Naive thymus-derived CD4-positive, alpha-beta T cell (primary cell): ENCODE results near the gene CENPQ. TPM values are rescaled to one million over a fixed set of nuclear protein-coding genes. Genes with fewer than 3 reads are reported as not detected.
"Not testable (repeated sequence)": the region's sequence is repeated elsewhere in the genome, so short reads cannot be mapped to it uniquely, and the experiment has no call there.

Source experiments
- ATAC-seq: fragments of 150-1000 bp; cut with Tn5 transposase; 2 replicates; pipeline ENCODE4 v1.10.0; 2021; ENCODE audit warnings: mild to moderate bottlenecking, moderate library complexity
- CTCF ChIA-PET: fragments of 350-600 bp; sonication (Branson Sonifier 250); formaldehyde crosslinking; loops from one replicate; lab custom pipeline; 2021; ENCODE audit warnings: antibody characterized with exemption; lab: Charles Lee
- POLR2A ChIA-PET: fragments of 350-600 bp; sonication (Branson Sonifier 250); formaldehyde crosslinking; loops from one replicate; lab custom pipeline; 2021; ENCODE audit warnings: antibody characterized with exemption, inconsistent platforms; lab: Charles Lee
- DNase-seq, 9 donors: peaks; one replicate each; pipeline versions ENCODE4 v3.0.0 to v3.0.0-alpha.2; 2020 to 2022; ENCODE audit warnings: mixed read lengths in 1 of 9
- H3K27ac ChIP-seq: one replicate; pipeline ENCODE4 v1.7.0; 2013; ENCODE audit warnings: mild to moderate bottlenecking, low read depth, low read length, moderate library complexity
- H3K27me3 ChIP-seq, 2 donors: one replicate each; pipeline ENCODE4 v1.7.0; 2013; ENCODE audit warnings: low read length in 2 of 2, mild to moderate bottlenecking in 2 of 2, moderate library complexity in 2 of 2; ENCODE audit not compliant: control insufficient read depth in 2 of 2, insufficient read depth in 2 of 2
- H3K36me3 ChIP-seq, 3 experiments: 1 replicate in 2 of 3; 2 replicates in 1 of 3; pipeline ENCODE4 v1.7.0; 2013; ENCODE audit warnings: low read length in 3 of 3, mild to moderate bottlenecking in 3 of 3, moderate library complexity in 1 of 3; ENCODE audit not compliant: insufficient read depth in 3 of 3, control insufficient read depth in 2 of 3
- H3K4me1 ChIP-seq, 2 donors: one replicate each; pipeline ENCODE4 v1.7.0; 2013; ENCODE audit warnings: low read length in 2 of 2, mild to moderate bottlenecking in 2 of 2, moderate library complexity in 1 of 2; ENCODE audit not compliant: control insufficient read depth in 2 of 2, insufficient read depth in 2 of 2
- H3K4me3 ChIP-seq: 2 replicates; pipeline ENCODE4 v1.7.0; 2013; ENCODE audit warnings: mild to moderate bottlenecking, low read length
- H3K9me3 ChIP-seq, 3 experiments: 1 replicate in 2 of 3; 2 replicates in 1 of 3; pipeline ENCODE4 v1.7.0; 2013; ENCODE audit warnings: low read length in 3 of 3; ENCODE audit not compliant: control insufficient read depth in 2 of 3
- H3K27ac Mint-ChIP-seq, 9 donors: one replicate each; pipeline ENCODE4 v1.8.0; 2020 to 2022; ENCODE audit warnings: mixed read lengths in 9 of 9, mild to moderate bottlenecking in 8 of 9, moderate library complexity in 5 of 9, inconsistent platforms in 2 of 9
- H3K27me3 Mint-ChIP-seq, 5 donors: one replicate each; pipeline ENCODE4 v1.8.0; 2021 to 2022; ENCODE audit warnings: mixed read lengths in 5 of 5, mild to moderate bottlenecking in 1 of 5
- H3K36me3 Mint-ChIP-seq, 5 donors: one replicate each; pipeline ENCODE4 v1.8.0; 2020 to 2022; ENCODE audit warnings: mixed read lengths in 5 of 5, mild to moderate bottlenecking in 3 of 5, inconsistent platforms in 1 of 5
- H3K4me1 Mint-ChIP-seq, 7 donors: one replicate each; pipeline ENCODE4 v1.8.0; 2020 to 2022; ENCODE audit warnings: mixed read lengths in 7 of 7, mild to moderate bottlenecking in 3 of 7, inconsistent platforms in 1 of 7
- H3K4me3 Mint-ChIP-seq, 10 donors: one replicate each; pipeline ENCODE4 v1.8.0; 2020 to 2022; ENCODE audit warnings: mild to moderate bottlenecking in 10 of 10, mixed read lengths in 10 of 10, moderate library complexity in 6 of 10, inconsistent platforms in 2 of 10
- H3K9me3 Mint-ChIP-seq, 11 donors: one replicate each; pipeline ENCODE4 v1.8.0; 2020 to 2022; ENCODE audit warnings: mixed read lengths in 11 of 11, mild to moderate bottlenecking in 4 of 11, inconsistent platforms in 1 of 11, moderate library complexity in 1 of 11
- intact Hi-C, 2 donors: fragments of 100-400 bp; cut with micrococcal nuclease; formaldehyde crosslinking; loops; one replicate each; pipeline ENCODE4 v1.15.1; 2023
- polyA plus RNA-seq, 2 donors: library from polyadenylated mRNA; unstranded; fragments of 300-500 nt; fragmentation: Illumina TruSeq; gene quantifications; one replicate each; pipeline ENCODE4 v1.2.3, GENCODE V29; 2021
- total RNA-seq, 6 experiments: library from RNA in 5 of 6; stranded (reverse) in 5 of 6; gene quantifications; 1 replicate in 5 of 6; 2 replicates in 1 of 6; pipeline ENCODE4 v1.2.3 and lab custom pipeline; 2021 to 2026

The CENPQ gene
- total and polyA plus RNA-seq, 7 experiments from 2014 or later: 1.2 to 11.4 (median 3.3) TPM

DNA sequence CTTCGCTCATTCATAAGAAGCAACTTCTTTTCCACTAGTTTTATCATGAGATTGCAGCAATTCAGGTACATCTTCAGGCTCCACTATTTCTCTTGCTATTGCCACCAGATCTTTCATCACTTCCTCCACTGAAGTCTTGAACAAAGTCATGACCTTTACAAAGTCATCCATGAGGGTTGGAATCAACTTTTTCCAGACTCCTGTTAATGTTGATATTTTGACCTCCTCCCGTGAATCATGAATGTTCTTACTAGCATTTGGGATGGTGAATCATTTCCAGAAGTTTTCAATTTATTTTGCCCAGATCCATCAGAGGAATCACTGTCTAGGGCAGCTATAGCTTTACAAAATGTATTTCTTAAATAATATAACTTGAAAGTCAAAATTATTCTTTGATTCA is 1.5 kb downstream of the CENPQ start:
- intact Hi-C loops: loop anchor here in 1 of 2 donors (5.0 kb wide), 1 partner anchor 1987 kb away; the partner anchor contains the start of gene CD2AP
- ChIA-PET CTCF (no interaction called here), POLR2A (no interaction called here)
- Histone ChIP-seq H3K27ac (no peak overlapping the region), H3K4me3 (no peak overlapping the region), H3K9me3 (no peaks in the 10 kb centered on the region), H3K27me3 (no peaks in the 10 kb centered on the region), H3K36me3 (peaks cover 0 to 6% (median 0%) of the 10 kb centered on the region in 3 experiments), H3K4me1 (peaks cover 14 to 15% of the 10 kb centered on the region in 2 donors)
- Mint-ChIP-seq H3K27me3 (no peaks in the 10 kb centered on the region), H3K9me3 (peaks cover 0 to 2% (median 0%) of the 10 kb centered on the region in 11 donors), H3K4me1 (peaks cover 36 to 68% (median 54%) of the 10 kb centered on the region in 7 donors), H3K4me3 (peak overlapping the region; percentile 35 to 100 (median 54)), H3K27ac (peak overlapping the region in 2 of 9 donors; percentile 51 to 96), H3K36me3 (peaks cover 0 to 16% (median 9%) of the 10 kb centered on the region in 5 donors)
- DNase-seq (no peak), ATAC-seq (no peak)

DNA sequence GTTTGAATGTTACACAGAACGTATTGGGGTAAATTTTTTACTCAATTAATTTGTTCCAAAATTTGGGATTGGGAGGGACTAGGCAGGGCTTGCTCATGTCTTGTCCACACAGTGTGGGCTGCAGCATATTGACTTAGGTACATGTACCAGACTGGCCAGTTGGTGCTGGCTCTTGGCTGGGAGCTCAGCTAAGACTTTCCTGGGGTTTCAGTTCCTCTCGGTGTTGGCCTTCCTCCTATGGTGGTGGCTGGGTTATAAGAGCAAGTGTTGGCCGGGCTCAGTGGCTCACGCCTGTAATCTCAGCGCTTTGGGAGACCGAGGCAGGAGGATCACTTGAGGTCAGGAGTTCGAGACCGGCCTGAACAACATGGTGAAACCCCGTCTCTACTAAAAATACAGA is 4.9 kb downstream of the CENPQ start:
- Mint-ChIP-seq H3K27me3 (no peaks in the 10 kb centered on the region), H3K9me3 (no peaks in the 10 kb centered on the region), H3K4me1 (peaks cover 15 to 34% (median 28%) of the 10 kb centered on the region in 7 donors), H3K27ac (no peak overlapping the region), H3K36me3 (peaks cover 0 to 31% (median 17%) of the 10 kb centered on the region in 5 donors), H3K4me3 (no peak overlapping the region)
- no peak overlapping the region for H3K4me3 ChIP-seq
- no peak overlapping the region for H3K27ac ChIP-seq
- DNase-seq (no peak), ATAC-seq (no peak)
- H3K27me3 ChIP-seq: no peaks in the 10 kb centered on the region
- H3K36me3 ChIP-seq: peaks cover 0 to 2% (median 0%) of the 10 kb centered on the region in 3 experiments
- CTCF ChIA-PET: no interaction called here
- POLR2A ChIA-PET: no interaction called here
- H3K9me3 ChIP-seq: no peaks in the 10 kb centered on the region
- no peaks in the 10 kb centered on the region for H3K4me1 ChIP-seq
- intact Hi-C loops: no loop called here

DNA sequence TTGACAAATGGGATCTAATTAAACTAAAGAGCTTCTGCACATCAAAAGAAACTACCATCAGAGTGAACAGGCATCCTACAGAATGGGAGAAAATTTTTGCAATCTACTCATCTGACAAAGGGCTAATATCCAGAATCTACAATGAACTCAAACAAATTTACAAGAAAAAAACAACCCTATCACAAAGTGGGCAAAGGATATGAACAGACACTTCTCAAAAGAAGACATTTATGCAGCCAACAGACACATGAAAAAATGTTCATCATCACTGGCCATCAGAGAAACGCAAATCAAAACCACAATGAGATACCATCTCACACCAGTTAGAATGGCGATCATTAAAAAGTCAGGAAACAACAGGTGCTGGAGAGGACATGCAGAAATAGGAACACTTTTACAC is 13.4 kb downstream of the CENPQ start:
- ATAC-seq, H3K4me1 ChIP-seq, H3K27me3 ChIP-seq, H3K27ac Mint-ChIP-seq, H3K36me3 ChIP-seq, intact Hi-C loops, H3K9me3 Mint-ChIP-seq, H3K27me3 Mint-ChIP-seq, DNase-seq, H3K4me3 ChIP-seq, H3K4me3 Mint-ChIP-seq, H3K9me3 ChIP-seq, H3K4me1 Mint-ChIP-seq, CTCF ChIA-PET, H3K27ac ChIP-seq, POLR2A ChIA-PET: not testable (repeated sequence)
- H3K36me3 Mint-ChIP-seq: peaks cover 24 to 66% (median 47%) of the 10 kb centered on the region in 5 donors

DNA sequence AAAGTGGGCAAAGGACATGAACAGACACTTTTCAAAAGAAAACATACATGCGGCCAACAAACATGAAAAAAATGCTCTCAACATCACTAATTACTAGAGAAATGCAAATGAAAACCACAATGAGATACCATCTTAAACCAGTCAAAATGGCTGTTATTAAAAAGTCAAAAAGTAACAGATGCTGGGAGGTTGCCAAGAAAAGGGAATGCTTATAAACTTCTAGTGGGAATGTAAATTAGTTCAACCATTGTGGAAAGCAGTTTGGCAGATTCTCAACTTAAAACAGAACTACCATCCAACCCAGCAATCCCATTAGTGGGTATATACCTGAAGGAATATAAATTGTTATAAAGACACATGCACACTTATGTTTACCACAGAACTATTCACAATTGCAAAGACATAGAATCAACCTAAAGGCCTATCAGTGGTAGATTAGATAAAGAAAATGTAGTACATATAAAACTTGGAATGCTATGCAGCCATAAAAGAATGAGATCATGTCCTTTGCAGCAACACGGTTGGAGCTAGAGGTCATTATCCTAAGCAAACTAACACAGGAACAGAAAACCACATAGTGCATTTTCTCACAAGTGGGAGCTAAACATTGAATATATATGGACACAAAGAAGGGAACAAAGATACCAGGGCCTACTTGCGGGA is 16.3 kb downstream of the CENPQ start:
- Histone ChIP-seq H3K4me3 (no peak overlapping the region), H3K27ac (no peak overlapping the region), H3K27me3 (no peaks in the 10 kb centered on the region), H3K4me1 (no peaks in the 10 kb centered on the region), H3K9me3 (no peaks in the 10 kb centered on the region), H3K36me3 (no peaks in the 10 kb centered on the region)
- no peaks in the 10 kb centered on the region for H3K27me3 Mint-ChIP-seq
- H3K4me1 Mint-ChIP-seq: peaks cover 0 to 5% (median 0%) of the 10 kb centered on the region in 7 donors
- intact Hi-C loops: no loop called here
- no peaks in the 10 kb centered on the region for H3K9me3 Mint-ChIP-seq
- no peak overlapping the region for H3K27ac Mint-ChIP-seq
- no peak for DNase-seq
- ChIA-PET CTCF (no interaction called here), POLR2A (no interaction called here)
- ATAC-seq: no peak
- peaks cover 9 to 50% (median 21%) of the 10 kb centered on the region in 5 donors for H3K36me3 Mint-ChIP-seq
- no peak overlapping the region for H3K4me3 Mint-ChIP-seq

DNA sequence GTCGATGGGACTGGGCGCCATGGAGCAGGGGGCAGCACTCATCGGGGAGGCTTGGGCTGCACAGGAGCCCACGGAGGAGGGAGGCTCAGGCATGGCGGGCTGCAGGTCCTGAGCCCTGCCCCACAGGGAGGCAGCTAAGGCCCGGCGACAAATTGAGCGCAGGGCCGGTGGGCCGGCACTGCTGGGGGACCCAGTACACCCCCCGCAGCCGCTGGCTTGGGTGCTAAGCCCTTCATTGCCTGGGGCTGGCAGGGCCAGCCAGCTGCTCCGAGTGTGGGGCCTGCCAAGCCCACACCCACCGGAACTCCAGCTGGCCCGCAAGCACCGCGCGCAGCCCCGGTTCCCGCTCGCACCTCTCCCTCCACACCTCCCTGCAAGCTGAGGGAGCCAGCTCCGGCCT is 18.7 kb downstream of the CENPQ start:
- H3K36me3 Mint-ChIP-seq: peaks cover 7 to 48% (median 16%) of the 10 kb centered on the region in 5 donors
- H3K4me1 Mint-ChIP-seq, H3K36me3 ChIP-seq, H3K27me3 ChIP-seq, H3K4me3 Mint-ChIP-seq, H3K9me3 Mint-ChIP-seq, H3K27ac ChIP-seq, intact Hi-C loops, POLR2A ChIA-PET, ATAC-seq, CTCF ChIA-PET, H3K9me3 ChIP-seq, H3K4me3 ChIP-seq, H3K27ac Mint-ChIP-seq, H3K27me3 Mint-ChIP-seq, H3K4me1 ChIP-seq, DNase-seq: not testable (repeated sequence)

DNA sequence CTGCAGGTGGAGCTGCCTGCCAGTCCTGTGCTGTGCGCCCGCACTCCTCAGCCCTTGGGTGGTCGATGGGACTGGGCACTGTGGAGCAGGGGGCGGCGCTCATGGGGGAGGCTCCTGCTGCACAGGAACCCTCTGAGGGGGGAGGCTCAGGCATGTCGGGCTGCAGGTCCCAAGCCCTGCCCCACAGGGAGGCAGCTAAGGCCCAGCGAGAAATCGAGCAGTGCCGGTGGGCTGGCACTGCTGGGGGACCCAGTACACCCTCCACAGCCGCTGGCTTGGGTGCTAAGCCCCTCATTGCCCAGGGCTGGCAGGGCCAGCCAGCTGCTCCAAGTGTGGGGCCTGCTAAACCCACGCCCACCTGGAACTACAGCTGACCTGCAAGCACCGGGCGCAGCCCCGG is 20.2 kb downstream of the CENPQ start:
- POLR2A ChIA-PET, ATAC-seq, H3K27me3 ChIP-seq, H3K9me3 Mint-ChIP-seq, H3K27me3 Mint-ChIP-seq, CTCF ChIA-PET, H3K4me3 ChIP-seq, intact Hi-C loops, H3K27ac Mint-ChIP-seq, DNase-seq, H3K4me3 Mint-ChIP-seq, H3K4me1 ChIP-seq, H3K27ac ChIP-seq, H3K36me3 ChIP-seq, H3K4me1 Mint-ChIP-seq, H3K9me3 ChIP-seq: not testable (repeated sequence)
- H3K36me3 Mint-ChIP-seq: peaks cover 7 to 50% (median 20%) of the 10 kb centered on the region in 5 donors

DNA sequence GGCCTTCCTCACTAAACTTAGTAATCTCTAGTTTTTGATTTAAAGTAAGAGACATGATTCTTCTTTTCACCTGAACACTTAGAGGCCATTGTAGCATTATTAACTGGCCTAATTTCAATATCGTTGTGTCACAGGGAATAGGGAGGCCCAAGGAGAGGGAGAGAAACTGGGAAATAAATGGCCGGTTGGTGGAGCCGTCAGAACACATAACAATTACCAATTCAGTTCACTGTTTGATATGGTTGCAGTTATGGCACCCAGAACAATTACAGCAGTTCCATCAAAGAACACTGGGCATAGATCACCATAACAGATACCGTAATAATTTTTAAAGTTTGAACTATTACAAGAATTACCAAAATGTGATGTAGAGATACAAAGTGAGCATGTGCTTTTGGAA is 27.5 kb downstream of the CENPQ start:
- Mint-ChIP-seq H3K27ac (no peak overlapping the region), H3K4me1 (no peaks in the 10 kb centered on the region), H3K9me3 (no peaks in the 10 kb centered on the region), H3K27me3 (no peaks in the 10 kb centered on the region), H3K4me3 (no peak overlapping the region), H3K36me3 (peaks cover 6 to 74% (median 24%) of the 10 kb centered on the region in 5 donors)
- intact Hi-C loops: no loop called here
- DNase-seq (no peak), ATAC-seq (no peak)
- Histone ChIP-seq H3K9me3 (no peaks in the 10 kb centered on the region), H3K36me3 (peaks cover 0 to 7% (median 0%) of the 10 kb centered on the region in 3 experiments), H3K27me3 (no peaks in the 10 kb centered on the region), H3K27ac (no peak overlapping the region), H3K4me1 (no peaks in the 10 kb centered on the region), H3K4me3 (no peak overlapping the region)
- ChIA-PET CTCF (no interaction called here), POLR2A (no interaction called here)
